ENCODE data around the gene RREB1.

Gene RREB1

GRCh38 chr6:7247179-7247456, 139.4 kb downstream of the RREB1 start:
- H3K4me1 ChIP-seq (ENCODE audit: insufficient read depth, low read length), result peaks cover 11% of the 10 kb centered on the region
- no peak overlapping the region for H3K4me3 ChIP-seq (ENCODE audit: low read depth in 1 of 2, low read length in 2 of 2)
- no peaks in the 10 kb centered on the region for H3K27me3 ChIP-seq (ENCODE audit: control insufficient read depth in 1 of 2, insufficient read depth in 2 of 2, low read length in 2 of 2)
- no peaks in the 10 kb centered on the region for H3K9me3 ChIP-seq (ENCODE audit: low read length)
- no peak overlapping the region for H3K27ac ChIP-seq (ENCODE audit: low read depth, low read length)
- H3K36me3 ChIP-seq (ENCODE audit: insufficient read depth, low read length), result peaks cover 43% of the 10 kb centered on the region
- H3K9ac ChIP-seq (ENCODE audit: low read length), result no peak overlapping the region

GRCh38 chr6:7247828-7248227, 140.1 kb downstream of the RREB1 start:
- H3K9ac ChIP-seq (ENCODE audit: low read length), result no peak overlapping the region
- H3K9me3 ChIP-seq (ENCODE audit: low read length), result no peaks in the 10 kb centered on the region
- no peaks in the 10 kb centered on the region for H3K27me3 ChIP-seq (ENCODE audit: control insufficient read depth in 1 of 2, insufficient read depth in 2 of 2, low read length in 2 of 2)
- H3K27ac ChIP-seq (ENCODE audit: low read depth, low read length), result no peak overlapping the region
- H3K4me3 ChIP-seq (ENCODE audit: low read depth in 1 of 2, low read length in 2 of 2), result no peak overlapping the region
- peaks cover 9% of the 10 kb centered on the region for H3K4me1 ChIP-seq (ENCODE audit: insufficient read depth, low read length)
- H3K36me3 ChIP-seq (ENCODE audit: insufficient read depth, low read length), result peaks cover 45% of the 10 kb centered on the region

GRCh38 chr6:7249391-7249790, 141.6 kb downstream of the RREB1 start:
- Histone ChIP-seq H3K4me3 (ENCODE audit: low read depth in 1 of 2, low read length in 2 of 2) (no peak overlapping the region), H3K36me3 (ENCODE audit: insufficient read depth, low read length) (peaks cover 45% of the 10 kb centered on the region)

DNA sequence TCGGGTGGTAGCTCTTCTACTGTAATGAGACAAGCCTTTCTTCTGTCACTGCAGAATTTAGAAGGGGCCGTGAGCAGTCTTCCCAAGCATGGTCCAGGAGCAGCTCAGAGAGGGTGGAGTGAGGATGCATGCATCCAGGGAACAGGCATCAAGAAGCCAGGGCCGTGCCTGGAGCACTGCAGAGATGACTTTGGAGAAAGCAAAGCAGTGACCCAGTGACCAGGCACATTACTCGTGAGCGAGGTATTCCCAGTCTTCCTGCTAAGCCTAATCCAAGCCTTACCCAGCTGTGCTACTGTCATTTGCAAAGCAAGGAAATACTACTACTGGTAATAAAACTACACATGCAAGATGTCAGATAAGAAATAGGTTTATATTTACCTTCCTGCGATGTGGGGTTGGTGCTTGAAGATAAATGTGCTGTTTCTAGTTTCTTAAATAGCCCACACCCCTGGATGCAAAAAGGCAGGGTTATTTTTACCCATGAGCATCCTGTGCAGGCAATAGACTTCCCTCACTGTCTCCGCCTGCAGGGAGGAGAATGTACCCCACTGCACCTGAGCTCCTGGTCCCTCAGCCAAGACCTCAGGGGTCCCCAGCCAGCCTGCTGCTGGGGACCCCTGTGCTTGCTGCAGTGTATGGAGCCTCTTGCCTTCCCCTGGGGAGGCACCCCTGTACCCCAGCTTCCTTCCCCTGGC, 142.3 kb downstream of the RREB1 start:
- Histone ChIP-seq H3K27ac (ENCODE audit: low read depth, low read length) (no peak overlapping the region), H3K4me3 (ENCODE audit: low read depth in 1 of 2, low read length in 2 of 2) (no peak overlapping the region), H3K9me3 (ENCODE audit: low read length) (no peaks in the 10 kb centered on the region), H3K27me3 (ENCODE audit: control insufficient read depth in 1 of 2, insufficient read depth in 2 of 2, low read length in 2 of 2) (no peaks in the 10 kb centered on the region), H3K36me3 (ENCODE audit: insufficient read depth, low read length) (peaks cover 45% of the 10 kb centered on the region), H3K4me1 (ENCODE audit: insufficient read depth, low read length) (peaks cover 5% of the 10 kb centered on the region), H3K9ac (ENCODE audit: low read length) (no peak overlapping the region)

More at GRCh38 chr6:7249391-7249790, 141.6 kb downstream of the RREB1 start:
- H3K27me3 ChIP-seq (ENCODE audit: control insufficient read depth in 1 of 2, insufficient read depth in 2 of 2, low read length in 2 of 2), result no peaks in the 10 kb centered on the region
- no peaks in the 10 kb centered on the region for H3K9me3 ChIP-seq (ENCODE audit: low read length)
- no peak overlapping the region for H3K27ac ChIP-seq (ENCODE audit: low read depth, low read length)
- H3K9ac ChIP-seq (ENCODE audit: low read length), result no peak overlapping the region
- peaks cover 5% of the 10 kb centered on the region for H3K4me1 ChIP-seq (ENCODE audit: insufficient read depth, low read length)

- peaks cover 45% of the 10 kb centered on the region for H3K36me3 ChIP-seq (ENCODE audit: insufficient read depth, low read length)
- H3K27ac ChIP-seq (ENCODE audit: low read depth, low read length), result no peak overlapping the region
- no peak overlapping the region for H3K9ac ChIP-seq (ENCODE audit: low read length)
- H3K27me3 ChIP-seq (ENCODE audit: control insufficient read depth in 1 of 2, insufficient read depth in 2 of 2, low read length in 2 of 2), result no peaks in the 10 kb centered on the region
- peaks cover 5% of the 10 kb centered on the region for H3K4me1 ChIP-seq (ENCODE audit: insufficient read depth, low read length)
- no peaks in the 10 kb centered on the region for H3K9me3 ChIP-seq (ENCODE audit: low read length)
- H3K4me3 ChIP-seq (ENCODE audit: low read depth in 1 of 2, low read length in 2 of 2), result no peak overlapping the region
Measured at GRCh38 chr6:7250812-7251211, 143.1 kb downstream of the RREB1 start.

GRCh38 chr6:7251646-7252260, 144.0 kb downstream of the RREB1 start:
- Histone ChIP-seq H3K9me3 (ENCODE audit: low read length) (no peaks in the 10 kb centered on the region), H3K36me3 (ENCODE audit: insufficient read depth, low read length) (peaks cover 45% of the 10 kb centered on the region), H3K27ac (ENCODE audit: low read depth, low read length) (no peak overlapping the region), H3K27me3 (ENCODE audit: control insufficient read depth in 1 of 2, insufficient read depth in 2 of 2, low read length in 2 of 2) (no peaks in the 10 kb centered on the region), H3K4me1 (ENCODE audit: insufficient read depth, low read length) (peaks cover 5% of the 10 kb centered on the region), H3K4me3 (ENCODE audit: low read depth in 1 of 2, low read length in 2 of 2) (no peak overlapping the region), H3K9ac (ENCODE audit: low read length) (no peak overlapping the region)

- Histone ChIP-seq H3K27ac (ENCODE audit: low read depth, low read length) (no peak overlapping the region), H3K36me3 (ENCODE audit: insufficient read depth, low read length) (peaks cover 39% of the 10 kb centered on the region), H3K4me1 (ENCODE audit: insufficient read depth, low read length) (peaks cover 5% of the 10 kb centered on the region), H3K9ac (ENCODE audit: low read length) (no peak overlapping the region), H3K4me3 (ENCODE audit: low read depth in 1 of 2, low read length in 2 of 2) (no peak overlapping the region), H3K9me3 (ENCODE audit: low read length) (no peaks in the 10 kb centered on the region), H3K27me3 (ENCODE audit: control insufficient read depth in 1 of 2, insufficient read depth in 2 of 2, low read length in 2 of 2) (no peaks in the 10 kb centered on the region)
Measured at GRCh38 chr6:7252390-7252789, 144.6 kb downstream of the RREB1 start.

DNA sequence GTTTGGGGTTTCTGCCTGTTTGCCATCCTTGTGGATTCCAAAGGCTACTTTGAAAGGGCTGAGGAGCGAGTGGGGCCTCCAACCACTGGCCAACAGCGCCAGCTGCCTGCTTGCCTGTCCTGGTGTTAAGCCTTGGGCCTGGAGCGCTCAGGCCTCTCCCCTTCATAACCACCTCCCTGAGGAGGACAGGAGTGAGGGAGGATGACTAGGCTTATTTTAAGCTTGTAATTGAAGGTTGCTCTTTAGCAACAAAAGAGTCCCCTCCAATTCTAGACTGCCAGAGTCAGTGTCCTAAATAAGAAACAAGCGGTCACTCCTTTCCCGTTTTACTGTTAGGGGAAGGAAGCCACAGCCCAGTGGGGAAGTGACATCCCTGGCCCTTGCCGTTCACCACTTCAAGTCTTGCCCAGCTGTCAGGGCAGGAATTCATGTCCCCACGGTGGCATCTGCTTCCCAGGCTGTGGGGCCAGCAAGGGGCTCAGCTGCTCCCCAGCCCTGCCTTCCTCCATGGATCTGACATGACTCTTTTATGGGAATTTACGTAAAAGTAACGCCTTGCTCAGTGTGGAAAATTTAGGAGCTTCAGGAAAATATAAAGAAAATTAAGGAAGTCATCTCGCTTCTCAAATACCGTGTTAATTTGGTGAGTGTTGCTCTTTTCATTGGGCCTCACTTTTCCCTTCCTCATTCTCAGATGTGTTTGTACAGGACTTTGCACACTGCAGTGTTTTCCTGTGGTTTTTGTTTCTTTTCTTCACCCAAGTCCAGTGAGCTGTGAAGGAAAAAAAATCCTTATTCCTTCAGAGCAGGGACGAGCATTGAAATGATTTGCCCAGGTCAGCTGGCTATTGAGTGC, 147.4 kb downstream of the RREB1 start:
- Histone ChIP-seq H3K27ac (ENCODE audit: low read depth, low read length) (no peak overlapping the region), H3K9me3 (ENCODE audit: low read length) (no peaks in the 10 kb centered on the region), H3K4me3 (ENCODE audit: low read depth in 1 of 2, low read length in 2 of 2) (no peak overlapping the region), H3K4me1 (ENCODE audit: insufficient read depth, low read length) (peaks cover 5% of the 10 kb centered on the region), H3K9ac (ENCODE audit: low read length) (no peak overlapping the region), H3K27me3 (ENCODE audit: control insufficient read depth in 1 of 2, insufficient read depth in 2 of 2, low read length in 2 of 2) (no peaks in the 10 kb centered on the region), H3K36me3 (ENCODE audit: insufficient read depth, low read length) (peaks cover 14% of the 10 kb centered on the region)

GRCh38 chr6:7255918-7256317, 148.2 kb downstream of the RREB1 start:
- H3K4me1 ChIP-seq (ENCODE audit: insufficient read depth, low read length), result peaks cover 11% of the 10 kb centered on the region
- H3K9me3 ChIP-seq (ENCODE audit: low read length), result no peaks in the 10 kb centered on the region
- no peak overlapping the region for H3K9ac ChIP-seq (ENCODE audit: low read length)
- no peak overlapping the region for H3K4me3 ChIP-seq (ENCODE audit: low read depth in 1 of 2, low read length in 2 of 2)
- H3K36me3 ChIP-seq (ENCODE audit: insufficient read depth, low read length), result peaks cover 10% of the 10 kb centered on the region
- H3K27me3 ChIP-seq (ENCODE audit: control insufficient read depth in 1 of 2, insufficient read depth in 2 of 2, low read length in 2 of 2), result no peaks in the 10 kb centered on the region
- no peak overlapping the region for H3K27ac ChIP-seq (ENCODE audit: low read depth, low read length)

DNA sequence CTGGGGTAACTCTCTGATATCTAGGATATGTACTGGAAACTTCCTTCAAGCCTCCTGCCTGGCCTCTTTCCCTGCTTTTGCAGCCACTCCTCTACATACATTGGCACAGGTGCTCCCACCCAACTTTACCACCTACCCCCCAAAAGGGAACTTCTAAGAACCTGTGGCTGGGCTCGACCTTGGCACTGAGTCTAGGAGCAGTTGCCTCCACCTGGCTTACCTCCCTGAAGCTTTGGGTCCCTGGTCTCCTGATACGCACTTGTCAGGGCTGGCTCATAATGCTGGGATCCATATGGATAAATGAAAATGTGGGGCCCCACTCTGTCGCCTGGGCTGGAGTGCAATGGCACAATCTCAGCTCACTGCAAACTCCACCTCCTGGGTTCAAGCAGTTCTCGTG, 149.0 kb downstream of the RREB1 start:
- H3K9me3 ChIP-seq (ENCODE audit: low read length), result no peaks in the 10 kb centered on the region
- H3K4me1 ChIP-seq (ENCODE audit: insufficient read depth, low read length), result peaks cover 14% of the 10 kb centered on the region

DNA sequence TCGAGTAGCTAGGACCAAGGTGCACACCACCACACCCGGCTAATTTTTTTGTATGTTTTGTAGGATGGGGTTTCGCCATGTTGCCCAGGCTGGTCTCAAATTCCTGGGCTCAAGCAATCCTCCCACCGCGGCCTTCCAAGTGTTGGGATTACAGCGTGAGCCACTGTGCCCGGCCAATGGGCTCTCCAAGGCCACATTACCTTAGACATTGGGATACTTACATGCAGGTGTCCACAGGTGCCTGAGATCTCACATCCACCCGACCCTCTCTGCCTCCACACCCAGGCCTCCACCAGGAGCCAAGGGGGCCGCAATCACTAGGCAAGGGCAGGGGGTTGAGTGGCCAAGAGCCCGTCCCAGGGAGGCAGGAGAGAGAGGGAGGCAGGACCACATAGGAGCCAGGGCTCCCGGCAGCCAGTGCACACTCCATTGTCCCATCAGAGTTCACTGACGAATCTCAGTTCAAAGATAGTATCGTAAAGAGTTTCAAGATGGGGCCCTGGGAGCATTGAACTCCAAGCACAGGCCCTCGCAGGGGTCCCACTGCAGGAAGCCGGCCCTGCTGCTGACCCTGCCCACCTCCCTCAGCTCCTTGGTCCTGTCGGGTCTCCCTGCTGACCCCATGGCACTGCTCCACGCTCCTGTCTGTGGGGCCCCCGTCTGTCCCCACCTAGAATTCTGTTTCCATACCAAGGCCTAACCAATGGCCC, 149.9 kb downstream of the RREB1 start:
- no peak overlapping the region for H3K4me3 ChIP-seq (ENCODE audit: low read depth in 1 of 2, low read length in 2 of 2)
- no peaks in the 10 kb centered on the region for H3K27me3 ChIP-seq (ENCODE audit: control insufficient read depth in 1 of 2, insufficient read depth in 2 of 2, low read length in 2 of 2)
- no peak overlapping the region for H3K9ac ChIP-seq (ENCODE audit: low read length)
- H3K9me3 ChIP-seq (ENCODE audit: low read length), result no peaks in the 10 kb centered on the region
- no peak overlapping the region for H3K27ac ChIP-seq (ENCODE audit: low read depth, low read length)
- H3K36me3 ChIP-seq (ENCODE audit: insufficient read depth, low read length), result no peaks in the 10 kb centered on the region
- peaks cover 18% of the 10 kb centered on the region for H3K4me1 ChIP-seq (ENCODE audit: insufficient read depth, low read length)

More for the DNA sequence above, 149.0 kb downstream of the RREB1 start:
- Histone ChIP-seq H3K27me3 (ENCODE audit: control insufficient read depth in 1 of 2, insufficient read depth in 2 of 2, low read length in 2 of 2) (no peaks in the 10 kb centered on the region), H3K27ac (ENCODE audit: low read depth, low read length) (no peak overlapping the region), H3K4me3 (ENCODE audit: low read depth in 1 of 2, low read length in 2 of 2) (no peak overlapping the region), H3K36me3 (ENCODE audit: insufficient read depth, low read length) (peaks cover 5% of the 10 kb centered on the region), H3K9ac (ENCODE audit: low read length) (no peak overlapping the region)
